Measurements from ENCODE around the gene RHBDD3.

Gene RHBDD3

DNA sequence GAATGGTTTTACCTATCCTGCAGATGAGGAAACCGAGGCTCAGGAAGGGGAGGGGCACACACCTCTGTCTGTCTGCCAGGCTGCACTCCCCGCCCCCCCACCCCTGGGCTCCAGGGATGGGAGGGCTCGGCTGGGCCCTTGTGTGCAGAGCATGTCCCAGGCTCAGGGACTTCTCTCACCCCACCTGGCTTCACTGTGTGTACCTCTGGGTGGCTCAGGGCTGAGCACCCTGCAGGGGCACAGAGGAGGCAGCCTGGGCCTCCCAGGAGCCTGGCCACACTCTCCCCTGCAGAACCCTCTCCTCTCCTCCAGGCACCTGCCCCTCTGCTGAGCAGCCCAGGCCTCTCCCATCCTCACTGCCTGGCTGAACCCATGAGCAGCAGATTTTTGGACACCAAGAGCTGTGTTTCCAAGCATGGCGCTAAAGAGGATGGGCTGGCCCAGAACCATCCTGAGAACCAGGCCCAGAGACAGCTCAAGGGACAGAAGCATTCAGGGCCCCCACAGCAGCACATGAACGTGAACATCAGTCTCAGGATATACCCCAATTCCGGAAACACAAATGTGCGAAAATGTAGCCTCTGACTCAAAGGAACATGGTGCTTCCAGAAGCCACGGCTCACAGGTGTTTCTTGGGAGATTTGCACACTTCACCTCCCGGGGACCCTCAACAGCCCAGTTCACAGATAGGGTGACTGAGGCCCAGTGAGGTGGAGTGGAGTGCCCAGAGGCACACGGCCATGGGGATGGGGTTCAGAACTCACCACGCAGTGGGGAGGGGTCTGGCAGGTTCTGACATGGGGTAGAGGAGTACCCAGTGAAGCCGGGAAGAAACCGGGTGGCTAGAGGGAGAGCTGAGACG, 51.5 kb downstream of the RHBDD3 start:
- no peak for DNase-seq

- DNase-seq: no peak
Measured at GRCh38 chr22:29215012-29215860, 52.5 kb downstream of the RHBDD3 start.

- DNase-seq: no peak
Measured at GRCh38 chr22:29214232-29214631, 53.5 kb downstream of the RHBDD3 start.

- no peak for DNase-seq
Measured at GRCh38 chr22:29213493-29213892, 54.3 kb downstream of the RHBDD3 start.

DNA sequence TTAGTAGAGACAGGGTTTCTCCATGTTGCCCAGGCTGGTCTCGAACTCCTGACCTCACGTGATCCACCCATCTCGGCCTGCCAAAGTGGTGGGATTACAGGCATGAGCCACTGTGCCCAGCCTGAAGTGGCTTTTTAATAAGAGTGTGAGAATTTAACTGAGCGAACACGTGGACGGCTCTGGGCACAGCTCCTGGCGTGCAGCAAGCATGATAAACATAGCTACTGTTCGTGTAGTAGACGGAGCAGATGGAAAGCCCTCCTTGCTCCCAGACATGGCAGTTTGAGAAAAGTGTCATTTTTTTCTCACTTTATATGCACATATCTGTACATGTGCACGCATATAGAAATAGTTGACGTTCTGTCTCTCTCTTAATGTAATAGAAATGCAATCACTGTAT, 55.0 kb downstream of the RHBDD3 start:
- no peak for DNase-seq

DNA sequence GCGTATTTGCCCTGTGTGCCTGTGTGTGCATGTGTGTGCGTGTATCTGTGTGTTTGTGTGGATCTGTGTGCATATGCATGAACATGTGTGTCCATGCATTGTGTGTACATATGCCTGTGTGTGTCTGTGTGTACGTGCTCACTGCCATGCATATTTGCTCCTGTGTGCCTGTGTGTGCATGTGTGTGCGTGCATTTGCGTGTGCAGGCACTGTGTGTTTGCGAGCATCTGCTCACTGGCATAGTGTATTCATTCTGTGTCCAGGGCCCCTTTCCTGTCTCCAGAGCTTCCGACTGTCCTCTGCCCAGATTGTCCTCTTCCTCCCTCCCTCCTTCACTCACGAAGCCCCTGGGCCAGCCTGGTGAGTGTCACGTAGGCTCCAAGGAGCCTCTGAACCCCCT, 56.3 kb downstream of the RHBDD3 start:
- no peak for DNase-seq

- no peak for DNase-seq
Measured at GRCh38 chr22:29211066-29211465, 56.7 kb downstream of the RHBDD3 start.

Measured in OCI-M1 (cell line).